GM23248 (cell line): Measurements from ENCODE around the gene PANX2.

ENCODE experiments used
- EZH2 ChIP-seq: fragments of 200-600 bp; sonication (generic); IDR thresholded peaks from 2 replicates; pipeline ENCODE4 v1.6.1; 2018; ENCODE audit warnings: antibody characterized with exemption, mild to moderate bottlenecking; ENCODE audit not compliant: insufficient read depth, poor library complexity, severe bottlenecking
- EZH2phosphoT487 ChIP-seq: fragments of 200-600 bp; sonication (generic); IDR thresholded peaks from 2 replicates; pipeline ENCODE4 v1.6.1; 2018; ENCODE audit warnings: antibody characterized with exemption, moderate library complexity, mild to moderate bottlenecking, low read depth; ENCODE audit not compliant: insufficient read depth

- no peak for TF ChIP-seq EZH2
- no peak for TF ChIP-seq EZH2phosphoT487
Observed at GRCh38 chr22:50138988-50139387, 31.5 kb upstream of the PANX2 start.
